H1 (cell line): ENCODE measurements around the gene GLRA1. TPM values are rescaled to one million over a fixed set of nuclear protein-coding genes. Genes with fewer than 3 reads are reported as not detected.
A peak's percentile ranks its signal among the peaks of the same experiment; 100 is the strongest.

Source experiments
- CTCF ChIA-PET: fragments of 300-600 bp; sonication (Branson Sonifier 250); formaldehyde crosslinking; loops from one replicate; lab custom pipeline; 2021; ENCODE audit not compliant: partially characterized antibody; lab: Charles Lee
- POLR2A ChIA-PET: fragments of 300-600 bp; sonication (Branson Sonifier 250); formaldehyde crosslinking; loops from one replicate; lab custom pipeline; 2021; ENCODE audit warnings: inconsistent platforms; ENCODE audit not compliant: partially characterized antibody; lab: Charles Lee
- DNase-seq, 2 experiments: peaks; one replicate each; pipeline versions ENCODE4 v3.0.0 to v3.0.0-alpha.2; 2010 to 2022; ENCODE audit warnings: low spot score in 2 of 2, low read depth in 1 of 2, mixed read lengths in 1 of 2
- FAIRE-seq: peaks from 2 replicates; lab custom pipeline; 2011; peaks lifted over from hg19 to GRCh38; lab: Jason Lieb, UNC
- H2AFZ ChIP-seq: 2 replicates; pipeline ENCODE4 v1.8.1; 2012; ENCODE audit warnings: low read length, inconsistent platforms
- H2AK5ac ChIP-seq: 2 replicates; pipeline ENCODE4 v1.6.1; 2013; ENCODE audit warnings: low read depth, low read length
- H2BK120ac ChIP-seq: replicated peaks from 2 replicates; pipeline ENCODE3; 2013; ENCODE audit warnings: low read depth, low read length, inconsistent platforms
- H2BK12ac ChIP-seq: 2 replicates; pipeline ENCODE4 v1.6.1; 2013; ENCODE audit warnings: low read depth, low read length
- H2BK15ac ChIP-seq: 2 replicates; pipeline ENCODE4 v1.6.1; 2013; ENCODE audit warnings: low read length
- H2BK20ac ChIP-seq: 2 replicates; pipeline ENCODE4 v1.6.1; 2013; ENCODE audit warnings: low read length
- H2BK5ac ChIP-seq: 2 replicates; pipeline ENCODE4 v1.6.1; 2013; ENCODE audit warnings: low read depth, low read length
- H3K14ac ChIP-seq: 2 replicates; pipeline ENCODE4 v1.6.1; 2013; ENCODE audit warnings: inconsistent platforms; ENCODE audit not compliant: insufficient read length
- H3K18ac ChIP-seq: 2 replicates; pipeline ENCODE4 v1.6.1; 2013; ENCODE audit warnings: low read length; ENCODE audit errors: extremely low read depth
- H3K23ac ChIP-seq: 2 replicates; pipeline ENCODE4 v1.6.1; 2013; ENCODE audit warnings: inconsistent platforms; ENCODE audit not compliant: insufficient read length
- H3K23me2 ChIP-seq: 2 replicates; pipeline ENCODE4 v1.6.1; 2013; ENCODE audit warnings: low read depth, low read length
- H3K27ac ChIP-seq: 2 replicates; pipeline ENCODE4 v1.6.1; 2011; ENCODE audit warnings: low read depth, low read length, inconsistent platforms
- H3K27me3 ChIP-seq, 4 experiments: replicated peaks in 1 of 4; 1 replicate in 1 of 4; 2 replicates in 3 of 4; pipeline versions ENCODE4 v1.6.1 to v1.8.1; 2011 to 2013; ENCODE audit warnings: low read length in 3 of 4, mild to moderate bottlenecking in 3 of 4, inconsistent platforms in 2 of 4, mixed read lengths in 2 of 4, moderate library complexity in 1 of 4; ENCODE audit not compliant: control insufficient read depth in 3 of 4, insufficient read depth in 3 of 4; ENCODE audit errors: extremely low read depth in 1 of 4
- H3K36me3 ChIP-seq, 4 experiments: 2 replicates each; pipeline versions ENCODE4 v1.6.1 to v1.8.1; 2011 to 2013; ENCODE audit warnings: mild to moderate bottlenecking in 4 of 4, low read length in 3 of 4, moderate library complexity in 2 of 4, control low read depth in 1 of 4, inconsistent platforms in 1 of 4; ENCODE audit not compliant: insufficient read depth in 4 of 4, control insufficient read depth in 2 of 4
- H3K4ac ChIP-seq: replicated peaks from 2 replicates; pipeline ENCODE3; 2013; ENCODE audit warnings: low read length, low read depth, mixed read lengths, inconsistent platforms; ENCODE audit not compliant: insufficient read length
- H3K4me1 ChIP-seq, 4 experiments: replicated peaks in 1 of 4; 1 replicate in 1 of 4; 2 replicates in 3 of 4; pipeline versions ENCODE4 v1.6.1 to v1.8.1; 2011 to 2013; ENCODE audit warnings: low read length in 3 of 4, inconsistent platforms in 2 of 4, mixed read lengths in 1 of 4; ENCODE audit not compliant: insufficient read depth in 4 of 4, control insufficient read depth in 3 of 4
- H3K4me2 ChIP-seq, 2 experiments: 2 replicates each; pipeline versions ENCODE4 v1.6.1 to v1.8.1; 2011 to 2013; ENCODE audit warnings: low read depth in 2 of 2, low read length in 2 of 2, control low read depth in 1 of 2, inconsistent platforms in 1 of 2, mild to moderate bottlenecking in 1 of 2; ENCODE audit not compliant: insufficient read depth in 1 of 2
- H3K4me3 ChIP-seq, 4 experiments: fragments of 200-600, 300-600 bp in 1 of 4; sonication (generic), shearing (Covaris generic), sonication (Bioruptor Twin) in 1 of 4; 2 replicates each; pipeline versions ENCODE4 v1.5.1 to v1.8.1; 2011 to 2016; ENCODE audit warnings: low read length in 4 of 4, low read depth in 3 of 4, control low read depth in 2 of 4, inconsistent platforms in 2 of 4, mild to moderate bottlenecking in 2 of 4, mixed read lengths in 1 of 4, moderate library complexity in 1 of 4; ENCODE audit not compliant: insufficient read depth in 2 of 4; ENCODE audit errors: extremely low read depth in 1 of 4
- H3K56ac ChIP-seq: replicated peaks from 2 replicates; pipeline ENCODE3; 2013; ENCODE audit warnings: low read depth, mild to moderate bottlenecking, mixed read lengths, low read length, inconsistent platforms; ENCODE audit not compliant: insufficient read length
- H3K79me1 ChIP-seq: 2 replicates; pipeline ENCODE4 v1.6.1; 2013; ENCODE audit warnings: low read depth, low read length, control low read depth
- H3K79me2 ChIP-seq, 2 experiments: 2 replicates each; pipeline versions ENCODE4 v1.6.1 to v1.8.1; 2012 to 2013; ENCODE audit warnings: low read length in 2 of 2, mild to moderate bottlenecking in 2 of 2, inconsistent platforms in 1 of 2; ENCODE audit not compliant: insufficient read depth in 2 of 2, control insufficient read depth in 1 of 2
- H3K9ac ChIP-seq, 4 experiments: replicated peaks in 1 of 4; 1 replicate in 1 of 4; 2 replicates in 3 of 4; pipeline versions ENCODE4 v1.6.1 to v1.8.1; 2011 to 2013; ENCODE audit warnings: low read depth in 3 of 4, low read length in 3 of 4, control low read depth in 2 of 4, mild to moderate bottlenecking in 2 of 4, moderate library complexity in 2 of 4, inconsistent platforms in 1 of 4; ENCODE audit errors: extremely low read depth in 1 of 4
- H3K9me3 ChIP-seq, 2 experiments: 2 replicates each; pipeline versions ENCODE4 v1.6.1 to v1.8.1; 2012 to 2013; ENCODE audit warnings: mild to moderate bottlenecking in 2 of 2, moderate library complexity in 2 of 2, control low read depth in 1 of 2, inconsistent platforms in 1 of 2, low read depth in 1 of 2, low read length in 1 of 2, mixed read lengths in 1 of 2; ENCODE audit not compliant: insufficient read depth in 2 of 2
- H4K20me1 ChIP-seq, 2 experiments: replicated peaks in 1 of 2; 2 replicates each; pipeline versions ENCODE3 to v1.8.1; 2011 to 2013; ENCODE audit warnings: inconsistent platforms in 2 of 2, low read length in 2 of 2, mild to moderate bottlenecking in 1 of 2; ENCODE audit not compliant: insufficient read depth in 2 of 2, control insufficient read depth in 1 of 2
- H4K5ac ChIP-seq: 2 replicates; pipeline ENCODE4 v1.6.1; 2013; ENCODE audit warnings: low read length, low read depth, mixed read lengths, inconsistent platforms; ENCODE audit not compliant: insufficient read length
- H4K8ac ChIP-seq: 2 replicates; pipeline ENCODE4 v1.8.0; 2013; ENCODE audit warnings: mild to moderate bottlenecking, moderate library complexity, low read length, inconsistent platforms; ENCODE audit not compliant: insufficient read depth; ENCODE audit errors: extremely low read depth
- H4K91ac ChIP-seq: replicated peaks from 2 replicates; pipeline ENCODE3; 2013; ENCODE audit warnings: low read length, mixed read lengths, inconsistent platforms; ENCODE audit not compliant: insufficient read length
- ATF3 ChIP-seq: IDR thresholded peaks from 2 replicates; pipeline ENCODE4 v1.6.1; 2011; ENCODE audit warnings: low read depth, mild to moderate bottlenecking, low read length; ENCODE audit not compliant: insufficient read depth
- CBX8 ChIP-seq: fragments of 300-800, 300-1000 bp; sonication (generic); IDR thresholded peaks from 2 replicates; pipeline ENCODE4 v1.7.1; 2016; ENCODE audit warnings: low read depth, low read length, borderline replicate concordance
- CTBP2 ChIP-seq: IDR thresholded peaks from 2 replicates; pipeline ENCODE4 v1.7.0; 2011; ENCODE audit warnings: borderline replicate concordance, mild to moderate bottlenecking, moderate library complexity, mixed read lengths, low read length; ENCODE audit not compliant: insufficient read depth, insufficient read length
- CTCF ChIP-seq, 3 experiments: IDR thresholded peaks; 1 replicate in 2 of 3; 2 replicates in 1 of 3; pipeline versions ENCODE4 v1.5.1 to v1.6.1; 2011; ENCODE audit warnings: low read length in 3 of 3, mild to moderate bottlenecking in 3 of 3, inconsistent platforms in 2 of 3, low read depth in 1 of 3, moderate library complexity in 1 of 3; ENCODE audit not compliant: insufficient read depth in 1 of 3; ENCODE audit errors: control extremely low read depth in 1 of 3
- NANOG ChIP-seq: IDR thresholded peaks from 2 replicates; pipeline ENCODE4 v1.6.1; 2011; ENCODE audit warnings: low read length, low read depth, mild to moderate bottlenecking, inconsistent platforms; ENCODE audit not compliant: insufficient read depth, poor library complexity, severe bottlenecking
- SAP30 ChIP-seq: fragments of 300-600 bp; sonication (generic); IDR thresholded peaks from 2 replicates; pipeline ENCODE4 v1.7.1; 2012; ENCODE audit warnings: low read length, moderate library complexity, mild to moderate bottlenecking, inconsistent platforms; ENCODE audit not compliant: insufficient read depth, insufficient replicate concordance
- SIX5 ChIP-seq: IDR thresholded peaks from 2 replicates; pipeline ENCODE4 v1.6.1; 2011; ENCODE audit warnings: mild to moderate bottlenecking, low read depth, low read length
- SRF ChIP-seq: IDR thresholded peaks from 2 replicates; pipeline ENCODE4 v1.6.1; 2011; ENCODE audit warnings: mild to moderate bottlenecking, low read depth, low read length, moderate library complexity
- TEAD4 ChIP-seq: IDR thresholded peaks from 2 replicates; pipeline ENCODE4 v1.6.1; 2012; ENCODE audit warnings: low read depth, low read length, inconsistent platforms, mixed read lengths
- ZNF274 ChIP-seq: IDR thresholded peaks from 2 replicates; pipeline ENCODE4 v1.7.0; 2012; ENCODE audit warnings: low read length, borderline replicate concordance; ENCODE audit errors: extremely low read depth
- WGBS, 2 experiments: shearing (Covaris generic) in 1 of 2; methylation state at CpG; one replicate each; pipeline versions ENCODE4 v1.1.6 to v1.1.7; 2013 to 2015; ENCODE audit warnings: low lambda C conversion rate in 2 of 2, mixed read lengths in 2 of 2, inconsistent platforms in 1 of 2, low coverage in 1 of 2, missing lambda C conversion rate in 1 of 2; ENCODE audit not compliant: insufficient replicate concordance in 2 of 2, insufficient coverage in 1 of 2, insufficient read length in 1 of 2; ENCODE audit errors: extremely low coverage in 1 of 2, missing lambda C conversion rate in 1 of 2; 5-methylcytosine and 5-hydroxymethylcytosine counted together
- polyA plus RNA-seq, 7 experiments: library from polyadenylated mRNA; depleted of rRNA in 3 of 7; stranded (reverse) in 5 of 7; unstranded in 2 of 7; fragments of >200 nt in 5 of 7; fragments of 200-250 nt in 2 of 7; gene quantifications; 1 replicate in 5 of 7; 2 replicates in 1 of 7; 4 replicates in 1 of 7; pipeline versions ENCODE4 v1.2.1 to v1.2.3, GENCODE V29; 2011 to 2013; ENCODE audit warnings: missing spikeins in 2 of 7, mixed read lengths in 2 of 7
- total RNA-seq: library from RNA; stranded (reverse); fragmentation: NEBNext Ultra II Directional; extraction: Animal tissue kit (Norgen Biotek cat#: 25700); gene quantifications from 2 replicates; pipeline ENCODE4 v1.2.1, GENCODE V29; 2021

Gene GLRA1
- total and polyA plus RNA-seq, 2 of the 8 experiments (the other 6 are each of a cell fraction or from before 2014, with no cell fraction given), result not detected

GRCh38 chr5:151890299-151890698, 34.4 kb downstream of the GLRA1 start:
- H3K9ac ChIP-seq, result no peak overlapping the region
- no peaks in the 10 kb centered on the region for H3K79me2 ChIP-seq
- no peak overlapping the region for H2AK5ac ChIP-seq
- H2BK12ac ChIP-seq, result no peak overlapping the region
- H3K4me2 ChIP-seq, result no peak overlapping the region
- 80% methylated on average over 3 of the region's 3 CpGs; no CpG with 5 or more reads in 1 of the 2 experiments for WGBS, 2 experiments
- FAIRE-seq (no peak), DNase-seq (no peak)
- no peak overlapping the region for H4K8ac ChIP-seq
- H2BK20ac ChIP-seq, result no peak overlapping the region
- H3K23me2 ChIP-seq, result no peaks in the 10 kb centered on the region; the same call in 1 of the 2 replicates
- H2BK120ac ChIP-seq, result no peak overlapping the region
- H3K23ac ChIP-seq, result no peak overlapping the region
- H3K18ac ChIP-seq, result no peak overlapping the region
- no peak overlapping the region for H3K27ac ChIP-seq
- no peak overlapping the region for H3K14ac ChIP-seq
- H4K5ac ChIP-seq, result no peak overlapping the region
- no peak overlapping the region for H3K4me3 ChIP-seq
- no peak overlapping the region for H2AFZ ChIP-seq
- no peak overlapping the region for H3K4ac ChIP-seq
- no peaks in the 10 kb centered on the region for H3K9me3 ChIP-seq
- H2BK15ac ChIP-seq, result no peak overlapping the region
- no peak overlapping the region for H4K91ac ChIP-seq
- ChIA-PET POLR2A (interaction anchor here (1.7 kb wide), 1 partner anchor 79 kb away, joined by 3 read pairs; no protein-coding TSS in a partner anchor), CTCF (interaction anchor here (0.8 to 6.0 kb wide), 6 partner anchors 9 to 253 kb away, joined by 3 to 34 read pairs (median 4); no protein-coding TSS in a partner anchor)
- no peak overlapping the region for H2BK5ac ChIP-seq
- no peaks in the 10 kb centered on the region; a peak in 1 of 7 replicates for H3K27me3 ChIP-seq
- H4K20me1 ChIP-seq, result no peaks in the 10 kb centered on the region
- no peak overlapping the region for H3K56ac ChIP-seq
- H3K4me1 ChIP-seq, result peaks cover 0 to 4% (median 0%) of the 10 kb centered on the region in 4 experiments; a peak in 2 of 7 replicates
- H3K36me3 ChIP-seq, result no peaks in the 10 kb centered on the region
- no peaks in the 10 kb centered on the region for H3K79me1 ChIP-seq
- no peak for TF ChIP-seq NANOG
- 0 out of 2 replicates have a peak, but pooled peaks have one; percentile 5 for TF ChIP-seq TEAD4
- peak in 2 of 3 experiments; percentile 18 to 39; a peak in 2 of 4 replicates for TF ChIP-seq CTCF (IDR thresholded peaks at IDR 0.05; ENCODE audit: control extremely low read depth in 1 of 3, insufficient read depth in 1 of 3, low read depth in 1 of 3, low read length in 3 of 3)
- TF ChIP-seq SAP30, result no peak
- TF ChIP-seq ZNF274, result no peak
- TF ChIP-seq ATF3, result no peak
- TF ChIP-seq SIX5, result no peak
- TF ChIP-seq SRF, result no peak
- no peak for TF ChIP-seq CTBP2
- TF ChIP-seq CBX8, result no peak
